ENCODE data around the gene AMBRA1. TPM values are rescaled to one million over a fixed set of nuclear protein-coding genes. Genes with fewer than 3 reads are reported as not detected.

The AMBRA1 gene
- total RNA-seq, 1 donor from 2014 or later, result 45.8 TPM

DNA sequence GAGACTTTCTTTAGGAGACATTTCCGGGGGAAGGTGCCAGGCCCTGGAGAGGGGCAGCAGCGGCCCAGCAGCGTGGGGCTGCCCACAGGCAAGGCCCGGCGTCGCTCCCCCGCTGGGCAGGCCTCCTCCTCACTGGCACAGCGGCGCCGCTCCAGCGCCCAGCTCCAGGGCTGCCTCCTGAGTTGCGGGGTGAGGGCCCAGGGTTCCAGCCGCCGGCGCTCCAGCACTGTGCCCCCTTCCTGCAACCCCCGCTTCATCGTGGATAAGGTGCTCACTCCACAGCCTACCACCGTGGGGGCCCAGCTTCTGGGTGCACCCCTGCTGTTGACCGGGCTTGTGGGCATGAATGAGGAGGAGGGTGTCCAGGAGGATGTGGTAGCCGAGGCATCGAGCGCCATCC is 227.6 kb downstream of the AMBRA1 start:
- H3K4me1 Mint-ChIP-seq, result peaks cover 46% of the 10 kb centered on the region
- no peak overlapping the region for H3K4me3 Mint-ChIP-seq
- DNase-seq (ENCODE audit: low read depth, low spot score), result no peak
- no peaks in the 10 kb centered on the region for H3K27me3 Mint-ChIP-seq (ENCODE audit: low read depth)
- H3K27ac Mint-ChIP-seq (ENCODE audit: unreplicated experiment), result no peak overlapping the region
- TF ChIP-seq, protein P1, sequence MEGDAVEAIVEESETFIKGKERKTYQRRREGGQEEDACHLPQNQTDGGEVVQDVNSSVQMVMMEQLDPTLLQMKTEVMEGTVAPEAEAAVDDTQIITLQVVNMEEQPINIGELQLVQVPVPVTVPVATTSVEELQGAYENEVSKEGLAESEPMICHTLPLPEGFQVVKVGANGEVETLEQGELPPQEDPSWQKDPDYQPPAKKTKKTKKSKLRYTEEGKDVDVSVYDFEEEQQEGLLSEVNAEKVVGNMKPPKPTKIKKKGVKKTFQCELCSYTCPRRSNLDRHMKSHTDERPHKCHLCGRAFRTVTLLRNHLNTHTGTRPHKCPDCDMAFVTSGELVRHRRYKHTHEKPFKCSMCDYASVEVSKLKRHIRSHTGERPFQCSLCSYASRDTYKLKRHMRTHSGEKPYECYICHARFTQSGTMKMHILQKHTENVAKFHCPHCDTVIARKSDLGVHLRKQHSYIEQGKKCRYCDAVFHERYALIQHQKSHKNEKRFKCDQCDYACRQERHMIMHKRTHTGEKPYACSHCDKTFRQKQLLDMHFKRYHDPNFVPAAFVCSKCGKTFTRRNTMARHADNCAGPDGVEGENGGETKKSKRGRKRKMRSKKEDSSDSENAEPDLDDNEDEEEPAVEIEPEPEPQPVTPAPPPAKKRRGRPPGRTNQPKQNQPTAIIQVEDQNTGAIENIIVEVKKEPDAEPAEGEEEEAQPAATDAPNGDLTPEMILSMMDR (conservative IDR thresholded peaks at IDR 0.05), result no peak
- H3K9me3 Mint-ChIP-seq, result no peaks in the 10 kb centered on the region
- no peaks in the 10 kb centered on the region for H3K36me3 Mint-ChIP-seq (ENCODE audit: low read depth)

DNA sequence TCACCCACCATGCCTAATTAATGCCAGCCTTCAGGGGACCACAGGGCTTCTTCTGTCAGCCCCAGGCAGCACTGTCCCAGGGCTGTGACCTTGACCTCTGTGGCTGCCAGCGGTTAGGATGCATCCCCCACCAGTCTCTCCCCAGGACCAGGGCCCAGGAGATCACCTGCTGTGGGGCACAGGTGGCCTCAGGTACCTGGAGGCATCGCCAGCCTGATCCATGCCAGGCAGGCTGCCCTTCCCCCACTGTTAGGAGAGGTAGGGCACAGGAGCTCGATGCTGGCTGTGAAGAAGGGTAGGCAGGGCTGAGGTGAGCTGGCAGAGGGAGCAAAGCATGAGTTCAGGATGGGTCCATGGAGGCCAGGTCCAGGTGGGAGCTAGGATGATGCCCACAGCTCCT is 229.0 kb downstream of the AMBRA1 start:
- Mint-ChIP-seq H3K36me3 (ENCODE audit: low read depth) (no peaks in the 10 kb centered on the region), H3K9me3 (no peaks in the 10 kb centered on the region), H3K27ac (ENCODE audit: unreplicated experiment) (peak overlapping the region; percentile 90), H3K4me1 (peaks cover 46% of the 10 kb centered on the region), H3K27me3 (ENCODE audit: low read depth) (no peaks in the 10 kb centered on the region), H3K4me3 (no peak overlapping the region)
- TF ChIP-seq, protein P1 (conservative IDR thresholded peaks at IDR 0.05), result no peak
- DNase-seq (ENCODE audit: low read depth, low spot score), result no peak

DNA sequence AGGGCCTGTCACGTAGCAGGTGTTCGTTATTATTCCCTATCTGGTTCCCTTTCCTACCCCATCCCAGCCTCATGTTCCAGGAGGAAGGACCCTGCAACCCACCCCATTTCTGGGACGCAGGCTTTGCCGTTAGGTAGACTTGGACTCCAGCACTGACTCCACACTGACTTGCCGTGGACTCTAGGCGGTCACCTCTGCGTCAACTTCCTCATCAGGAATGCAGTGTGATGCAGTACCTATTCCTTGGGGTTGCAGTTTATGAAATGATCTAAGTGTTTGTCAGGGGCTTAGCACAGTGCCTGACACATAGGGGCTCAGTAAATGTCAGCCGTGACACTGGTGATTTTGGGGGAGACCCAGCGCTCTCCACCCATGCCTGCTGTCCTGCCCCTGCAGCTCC is 229.8 kb downstream of the AMBRA1 start:
- no peaks in the 10 kb centered on the region for H3K9me3 Mint-ChIP-seq
- no peaks in the 10 kb centered on the region for H3K36me3 Mint-ChIP-seq (ENCODE audit: low read depth)
- TF ChIP-seq, protein P1 (conservative IDR thresholded peaks at IDR 0.05), result no peak
- DNase-seq (ENCODE audit: low read depth, low spot score), result no peak
- H3K27ac Mint-ChIP-seq (ENCODE audit: unreplicated experiment), result no peak overlapping the region
- no peaks in the 10 kb centered on the region for H3K27me3 Mint-ChIP-seq (ENCODE audit: low read depth)
- peaks cover 40% of the 10 kb centered on the region for H3K4me1 Mint-ChIP-seq
- no peak overlapping the region for H3K4me3 Mint-ChIP-seq

DNA sequence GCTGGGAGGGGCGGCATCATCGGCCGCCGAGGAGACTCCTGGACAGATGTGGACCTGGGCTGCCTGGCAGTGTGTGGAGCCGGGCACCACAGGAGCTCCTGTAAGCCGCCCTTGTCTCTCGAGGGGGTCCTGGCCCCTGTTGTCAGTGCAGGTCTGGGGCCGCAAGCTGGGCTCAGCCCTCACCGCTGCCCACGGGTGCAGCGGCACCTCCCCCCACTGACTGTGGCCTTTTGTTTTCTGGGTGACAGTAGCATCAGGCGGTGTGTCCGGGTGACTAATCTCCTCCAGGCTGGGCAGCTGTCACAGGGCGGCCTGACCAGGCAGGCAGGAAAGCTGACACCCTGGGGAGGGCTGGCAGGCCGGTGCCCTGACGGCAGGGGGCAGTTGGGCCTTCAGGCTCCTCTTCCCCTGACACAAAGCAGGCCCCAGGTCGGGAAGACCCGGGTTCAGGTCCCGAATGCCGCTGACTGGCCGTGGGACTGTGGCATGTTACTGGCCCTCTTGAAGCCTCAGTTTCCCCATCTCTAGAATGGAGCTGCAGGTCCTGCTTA is 230.3 kb downstream of the AMBRA1 start:
- H3K4me1 Mint-ChIP-seq, result peaks cover 40% of the 10 kb centered on the region

DNA sequence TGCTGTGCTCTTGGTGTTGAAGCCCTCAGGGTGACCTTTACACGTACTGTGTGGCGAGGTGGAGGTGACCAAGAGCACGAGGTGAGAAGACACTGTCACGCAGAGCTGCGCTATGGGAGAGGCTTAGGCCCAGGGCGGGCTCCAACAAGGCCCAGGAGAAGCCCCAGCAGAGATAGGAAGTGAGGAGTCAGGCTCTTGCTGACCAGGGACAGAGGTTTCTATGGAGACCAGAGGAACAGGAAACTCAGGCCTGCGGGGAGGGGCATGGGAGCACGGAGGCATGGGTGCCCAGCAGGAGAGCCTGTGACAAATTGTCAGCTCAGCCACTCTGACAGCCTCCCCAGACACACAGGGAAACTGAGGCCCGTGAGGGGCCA is 230.8 kb downstream of the AMBRA1 start:
- Mint-ChIP-seq H3K9me3 (no peaks in the 10 kb centered on the region), H3K4me3 (peak overlapping the region; percentile 8), H3K36me3 (ENCODE audit: low read depth) (no peaks in the 10 kb centered on the region), H3K27me3 (ENCODE audit: low read depth) (no peaks in the 10 kb centered on the region), H3K4me1 (peaks cover 40% of the 10 kb centered on the region), H3K27ac (ENCODE audit: unreplicated experiment) (peak overlapping the region; percentile 10)
- no peak for DNase-seq (ENCODE audit: low read depth, low spot score)
- TF ChIP-seq, protein P1 (conservative IDR thresholded peaks at IDR 0.05), result no peak

More for the DNA sequence above, 230.3 kb downstream of the AMBRA1 start:
- TF ChIP-seq, protein P1 (conservative IDR thresholded peaks at IDR 0.05), result no peak
- H3K4me3 Mint-ChIP-seq, result no peak overlapping the region
- no peaks in the 10 kb centered on the region for H3K36me3 Mint-ChIP-seq (ENCODE audit: low read depth)
- no peak for DNase-seq (ENCODE audit: low read depth, low spot score)
- H3K27me3 Mint-ChIP-seq (ENCODE audit: low read depth), result no peaks in the 10 kb centered on the region
- no peaks in the 10 kb centered on the region for H3K9me3 Mint-ChIP-seq
- peak overlapping the region; percentile 27 for H3K27ac Mint-ChIP-seq (ENCODE audit: unreplicated experiment)

All from neural crest cell (in vitro differentiated cells).